Measurements from ENCODE around the gene STXBP1.

DNA sequence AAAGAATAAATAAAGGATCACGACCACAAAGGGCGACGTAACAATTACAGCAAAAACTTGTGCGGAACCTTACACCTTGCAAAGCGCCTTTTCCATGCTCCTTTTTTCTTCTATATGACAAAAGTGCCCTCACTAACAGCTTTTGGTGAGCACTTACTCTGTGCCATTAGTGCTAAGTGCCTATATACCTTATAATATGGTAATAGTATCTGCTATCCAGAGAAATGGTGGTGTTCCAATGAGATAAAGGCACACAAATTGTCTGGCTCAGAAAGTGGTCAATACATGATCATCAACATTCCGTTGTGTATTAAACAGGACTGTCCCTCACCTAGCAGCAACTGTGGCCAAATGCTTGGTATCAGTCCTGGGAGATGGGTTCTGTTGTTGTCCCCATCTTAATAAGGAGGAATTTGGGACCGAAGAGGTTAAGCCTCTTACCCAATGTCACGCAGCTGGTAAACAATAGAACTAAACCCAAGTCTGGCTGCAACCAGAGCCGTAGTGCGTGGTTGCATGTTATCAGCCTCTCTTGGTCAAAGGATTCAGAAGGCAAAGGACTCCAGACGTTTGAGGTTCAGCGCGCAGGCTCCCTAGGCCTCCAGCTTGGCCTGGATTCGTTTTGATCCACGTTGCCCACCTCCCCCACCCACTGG, 123.6 kb downstream of the STXBP1 start:
- TF ChIP-seq POLR2A (IDR thresholded peaks at IDR 0.05) (no peak), POLR2AphosphoS5 (IDR thresholded peaks at IDR 0.05) (no peak), EP300 (IDR thresholded peaks at IDR 0.05) (no peak)
- TF ChIP-seq, protein P1, sequence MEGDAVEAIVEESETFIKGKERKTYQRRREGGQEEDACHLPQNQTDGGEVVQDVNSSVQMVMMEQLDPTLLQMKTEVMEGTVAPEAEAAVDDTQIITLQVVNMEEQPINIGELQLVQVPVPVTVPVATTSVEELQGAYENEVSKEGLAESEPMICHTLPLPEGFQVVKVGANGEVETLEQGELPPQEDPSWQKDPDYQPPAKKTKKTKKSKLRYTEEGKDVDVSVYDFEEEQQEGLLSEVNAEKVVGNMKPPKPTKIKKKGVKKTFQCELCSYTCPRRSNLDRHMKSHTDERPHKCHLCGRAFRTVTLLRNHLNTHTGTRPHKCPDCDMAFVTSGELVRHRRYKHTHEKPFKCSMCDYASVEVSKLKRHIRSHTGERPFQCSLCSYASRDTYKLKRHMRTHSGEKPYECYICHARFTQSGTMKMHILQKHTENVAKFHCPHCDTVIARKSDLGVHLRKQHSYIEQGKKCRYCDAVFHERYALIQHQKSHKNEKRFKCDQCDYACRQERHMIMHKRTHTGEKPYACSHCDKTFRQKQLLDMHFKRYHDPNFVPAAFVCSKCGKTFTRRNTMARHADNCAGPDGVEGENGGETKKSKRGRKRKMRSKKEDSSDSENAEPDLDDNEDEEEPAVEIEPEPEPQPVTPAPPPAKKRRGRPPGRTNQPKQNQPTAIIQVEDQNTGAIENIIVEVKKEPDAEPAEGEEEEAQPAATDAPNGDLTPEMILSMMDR (IDR thresholded peaks at IDR 0.05): no peak
